BJ (cell line): ENCODE results near the gene TNFRSF8. TPM values are rescaled to one million over a fixed set of nuclear protein-coding genes. Genes with fewer than 3 reads are reported as not detected.

Source experiments
- CTCF ChIA-PET: fragments of 350-600 bp; formaldehyde crosslinking; extraction: SDS; loops from one replicate; lab custom pipeline; 2021; ENCODE audit warnings: antibody characterized with exemption, inconsistent platforms; lab: Yijun Ruan, JAX
- POLR2A ChIA-PET: fragments of 300-600 bp; sonication (Branson Sonifier 250); formaldehyde crosslinking; extraction: SDS; loops from one replicate; lab custom pipeline; 2021; ENCODE audit warnings: antibody characterized with exemption; lab: Charles Lee
- DNase-seq: peaks from one replicate; pipeline ENCODE4 v3.0.0-alpha.2; 2011; ENCODE audit warnings: low read depth
- H3K27me3 ChIP-seq: 2 replicates; pipeline ENCODE4 v1.6.0; 2011; ENCODE audit warnings: low read length; ENCODE audit not compliant: control insufficient read depth, insufficient read depth
- H3K36me3 ChIP-seq: 2 replicates; pipeline ENCODE4 v1.5.1; 2011; ENCODE audit warnings: low read length; ENCODE audit not compliant: control insufficient read depth, insufficient read depth
- H3K4me3 ChIP-seq: 2 replicates; pipeline ENCODE4 v1.5.1; 2011; ENCODE audit warnings: low read depth, mild to moderate bottlenecking, control low read depth, low read length
- polyA plus RNA-seq: library from polyadenylated mRNA; depleted of rRNA; stranded (reverse); fragments of >200 nt; gene quantifications from 2 replicates; pipeline ENCODE4 v1.2.3, GENCODE V29; 2011
- TF ChIP-seq, protein P1 (sequence below): IDR thresholded peaks from 2 replicates; pipeline ENCODE4 v1.5.1; 2011; ENCODE audit warnings: low read depth, mild to moderate bottlenecking, control low read depth, inconsistent platforms, low read length, moderate library complexity; ENCODE audit not compliant: insufficient read depth

The TNFRSF8 gene
- polyA plus RNA-seq, 1 experiment = not detected

DNA sequence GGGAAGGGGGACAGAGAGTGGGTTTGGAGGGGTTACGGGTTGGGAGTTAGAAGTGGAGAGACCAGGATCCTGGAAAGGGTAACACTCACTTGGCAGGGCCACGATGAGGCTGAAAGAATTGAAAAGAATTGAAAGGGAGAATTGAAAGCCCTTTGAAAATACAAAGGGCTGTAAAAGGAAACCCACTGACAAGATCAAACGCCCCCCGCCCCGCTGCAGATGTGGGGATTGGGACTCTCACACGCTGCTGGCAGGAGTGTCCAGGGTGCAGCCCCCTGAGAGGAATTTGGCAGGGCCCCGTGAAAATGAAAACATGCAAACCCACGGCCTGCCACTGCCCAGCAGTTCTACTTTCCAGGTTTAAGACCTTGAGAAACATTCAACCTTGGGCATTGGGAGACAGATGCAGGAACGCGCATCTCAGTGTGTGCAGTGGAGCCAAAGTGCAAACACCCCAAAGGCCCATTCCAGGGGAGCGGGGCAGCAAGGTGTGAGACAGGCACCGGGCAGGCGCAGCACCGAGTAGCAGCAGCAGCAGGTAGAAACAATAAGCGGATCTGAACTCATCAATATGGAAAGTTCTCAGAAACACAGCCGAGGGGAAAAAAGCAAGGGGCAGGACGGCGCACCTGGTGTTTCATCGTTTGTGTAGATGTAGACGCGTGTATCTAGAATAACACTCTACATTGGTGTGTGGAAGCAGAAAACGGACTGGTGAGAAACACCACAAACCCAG is 95.4 kb downstream of the TNFRSF8 start:
- CTCF ChIA-PET = interaction anchor here (0.6 to 1.7 kb wide), 2 partner anchors 19 to 265 kb away, joined by 3 read pairs; no protein-coding TSS in a partner anchor
- no peak for DNase-seq
- Histone ChIP-seq H3K27me3 (no peaks in the 10 kb centered on the region), H3K4me3 (no peak overlapping the region), H3K36me3 (no peaks in the 10 kb centered on the region)
- TF ChIP-seq, protein P1, sequence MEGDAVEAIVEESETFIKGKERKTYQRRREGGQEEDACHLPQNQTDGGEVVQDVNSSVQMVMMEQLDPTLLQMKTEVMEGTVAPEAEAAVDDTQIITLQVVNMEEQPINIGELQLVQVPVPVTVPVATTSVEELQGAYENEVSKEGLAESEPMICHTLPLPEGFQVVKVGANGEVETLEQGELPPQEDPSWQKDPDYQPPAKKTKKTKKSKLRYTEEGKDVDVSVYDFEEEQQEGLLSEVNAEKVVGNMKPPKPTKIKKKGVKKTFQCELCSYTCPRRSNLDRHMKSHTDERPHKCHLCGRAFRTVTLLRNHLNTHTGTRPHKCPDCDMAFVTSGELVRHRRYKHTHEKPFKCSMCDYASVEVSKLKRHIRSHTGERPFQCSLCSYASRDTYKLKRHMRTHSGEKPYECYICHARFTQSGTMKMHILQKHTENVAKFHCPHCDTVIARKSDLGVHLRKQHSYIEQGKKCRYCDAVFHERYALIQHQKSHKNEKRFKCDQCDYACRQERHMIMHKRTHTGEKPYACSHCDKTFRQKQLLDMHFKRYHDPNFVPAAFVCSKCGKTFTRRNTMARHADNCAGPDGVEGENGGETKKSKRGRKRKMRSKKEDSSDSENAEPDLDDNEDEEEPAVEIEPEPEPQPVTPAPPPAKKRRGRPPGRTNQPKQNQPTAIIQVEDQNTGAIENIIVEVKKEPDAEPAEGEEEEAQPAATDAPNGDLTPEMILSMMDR = no peak
- POLR2A ChIA-PET = no interaction called here

DNA sequence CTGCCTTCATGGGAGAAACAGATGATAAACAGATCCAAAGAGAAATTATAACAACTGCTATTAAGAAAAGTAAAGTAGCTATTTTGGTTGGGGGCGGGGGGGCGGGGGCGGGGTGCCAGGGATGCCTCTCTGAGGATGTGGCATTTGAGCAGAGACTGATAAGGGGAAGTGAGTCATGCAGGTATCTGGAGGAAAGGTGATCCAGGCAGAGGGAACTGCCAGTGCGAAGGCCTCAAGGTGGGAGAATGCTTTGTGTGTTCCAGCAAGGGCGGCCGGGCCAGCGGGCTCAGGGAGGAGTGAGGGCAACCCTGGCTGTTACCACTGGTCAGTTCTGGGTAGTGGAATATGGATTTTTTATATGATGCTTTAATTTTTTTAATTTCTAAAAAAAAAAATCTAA is 96.7 kb downstream of the TNFRSF8 start:
- Histone ChIP-seq H3K27me3 (no peaks in the 10 kb centered on the region), H3K4me3 (no peak overlapping the region), H3K36me3 (no peaks in the 10 kb centered on the region)
- ChIA-PET POLR2A (no interaction called here), CTCF (no interaction called here)
- TF ChIP-seq, protein P1 = no peak
- DNase-seq = no peak

DNA sequence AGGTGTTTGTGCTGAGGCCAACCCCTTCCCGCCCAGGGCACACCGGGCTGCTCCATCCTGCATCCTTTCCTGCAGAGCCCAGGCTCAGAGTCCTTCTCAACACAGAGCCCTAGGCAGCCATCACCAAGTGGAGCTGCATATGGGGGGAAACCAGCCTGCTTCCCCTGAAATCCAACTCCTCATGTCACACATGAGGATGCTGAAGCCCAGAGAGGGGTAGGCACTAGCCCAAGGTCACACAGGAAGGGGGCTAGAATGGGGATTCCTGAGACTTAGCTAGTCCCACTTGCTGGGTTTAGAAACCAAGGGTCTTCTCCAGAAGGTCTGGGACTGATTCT is 98.2 kb downstream of the TNFRSF8 start:
- POLR2A ChIA-PET = no interaction called here

DNA sequence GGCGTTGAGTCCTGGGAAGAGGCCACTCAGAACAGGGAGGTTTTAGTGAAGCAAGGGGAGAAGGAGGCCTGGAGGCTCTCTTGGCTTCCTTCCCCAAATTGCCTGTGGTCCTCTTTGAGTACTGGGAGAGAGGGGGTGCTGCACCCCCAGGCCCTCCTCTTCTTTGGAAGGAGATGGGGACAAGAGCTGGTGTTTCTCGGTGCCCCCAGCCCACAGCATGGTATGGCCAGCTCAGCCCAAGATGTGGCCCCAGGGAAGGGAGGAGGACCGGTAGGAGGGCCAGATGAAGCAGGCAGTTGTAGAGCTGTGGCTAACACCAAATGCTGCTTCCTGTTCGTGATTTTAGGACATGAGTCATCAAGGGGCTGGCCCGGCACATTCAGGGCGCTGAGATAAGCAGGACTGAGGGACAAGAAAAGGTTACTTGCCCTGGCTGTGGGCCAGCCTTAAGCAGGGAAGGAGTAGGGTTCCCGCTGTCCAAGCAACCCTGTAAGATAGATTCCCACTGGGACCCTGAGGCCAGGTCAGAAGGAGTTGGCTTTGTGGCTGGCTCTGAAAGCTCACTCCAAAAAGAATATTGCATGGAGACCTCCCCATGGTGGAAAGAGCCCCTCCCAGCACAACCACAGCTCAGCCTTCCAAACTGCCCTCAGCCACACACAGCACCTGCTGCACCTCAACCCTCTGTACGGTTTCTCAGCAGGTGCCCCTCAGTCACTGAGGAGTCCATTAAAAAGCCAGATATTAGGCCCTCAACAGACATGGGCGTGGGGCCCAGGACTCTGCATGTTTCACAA is 98.8 kb downstream of the TNFRSF8 start:
- CTCF ChIA-PET = interaction anchor here (0.6 to 1.7 kb wide), 5 partner anchors 9 to 42 kb away, joined by 3 to 5 read pairs (median 3); no protein-coding TSS in a partner anchor
- Histone ChIP-seq H3K36me3 (no peaks in the 10 kb centered on the region), H3K4me3 (no peak overlapping the region), H3K27me3 (no peaks in the 10 kb centered on the region)
- TF ChIP-seq, protein P1 = no peak
- POLR2A ChIA-PET = interaction anchor here (0.5 kb wide), 1 partner anchor 231 kb away, joined by 3 read pairs; no protein-coding TSS in a partner anchor
- DNase-seq = peak; percentile 76

More for the DNA sequence above, 98.2 kb downstream of the TNFRSF8 start:
- Histone ChIP-seq H3K4me3 (no peak overlapping the region), H3K27me3 (no peaks in the 10 kb centered on the region), H3K36me3 (no peaks in the 10 kb centered on the region)
- TF ChIP-seq, protein P1 = no peak
- CTCF ChIA-PET = interaction anchor here (0.7 to 1.7 kb wide), 3 partner anchors 8 to 37 kb away, joined by 3 to 5 read pairs (median 3); no protein-coding TSS in a partner anchor
- DNase-seq = no peak

DNA sequence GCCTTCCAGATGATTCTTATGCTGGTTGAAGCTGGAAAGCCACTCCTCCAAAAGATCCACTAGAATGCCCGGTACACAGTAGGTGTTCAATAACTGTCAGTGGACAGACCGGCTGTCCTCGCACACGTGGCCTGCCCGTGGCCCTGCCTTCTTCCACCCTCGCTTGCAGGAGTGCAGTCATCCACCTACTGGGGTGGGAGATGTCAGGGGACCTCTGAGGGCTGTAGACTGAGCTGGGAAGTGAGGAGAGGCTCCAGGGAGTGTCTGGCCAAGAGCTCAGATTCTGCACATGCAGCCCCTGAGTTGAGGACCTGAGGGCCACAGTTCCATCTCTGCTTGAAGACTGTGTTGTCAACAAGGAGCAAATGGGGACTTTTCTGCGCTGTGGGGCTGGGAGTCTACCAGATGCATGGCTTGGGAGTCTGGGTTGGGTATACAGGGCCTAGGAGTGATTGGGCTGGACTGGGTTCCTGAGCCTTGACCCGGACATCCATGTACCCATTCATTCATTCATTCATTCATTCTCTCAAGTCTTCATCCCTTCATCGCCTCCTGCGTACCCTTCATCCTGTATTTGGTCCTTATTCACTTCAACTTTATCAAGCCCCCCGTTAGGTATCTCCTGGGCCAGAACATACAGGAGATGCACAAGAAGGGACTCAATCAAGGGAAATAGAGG is 99.5 kb downstream of the TNFRSF8 start:
- H3K27me3 ChIP-seq = peaks cover 2% of the 10 kb centered on the region; the same call in 1 of the 2 replicates
- no peak overlapping the region for H3K4me3 ChIP-seq
- ChIA-PET CTCF (interaction anchor here (0.6 to 1.7 kb wide), 3 partner anchors 12 to 43 kb away, joined by 3 to 5 read pairs (median 3); no protein-coding TSS in a partner anchor), POLR2A (interaction anchor here (0.5 kb wide), 1 partner anchor 232 kb away, joined by 3 read pairs; no protein-coding TSS in a partner anchor)
- TF ChIP-seq, protein P1 = no peak
- DNase-seq = no peak
- H3K36me3 ChIP-seq = no peaks in the 10 kb centered on the region
